NCI-H2227 (cell line): Measurements from ENCODE around the gene MEGF9.
"Not testable (repeated sequence)": the region's sequence is repeated elsewhere in the genome, so short reads cannot be mapped to it uniquely, and the experiment has no call there.

Source experiments
- DNase-seq: peaks from one replicate; lab custom pipeline; 2025; ENCODE audit not compliant: unreplicated experiment; lab: John Stamatoyannopoulos, UW

Gene MEGF9

DNA sequence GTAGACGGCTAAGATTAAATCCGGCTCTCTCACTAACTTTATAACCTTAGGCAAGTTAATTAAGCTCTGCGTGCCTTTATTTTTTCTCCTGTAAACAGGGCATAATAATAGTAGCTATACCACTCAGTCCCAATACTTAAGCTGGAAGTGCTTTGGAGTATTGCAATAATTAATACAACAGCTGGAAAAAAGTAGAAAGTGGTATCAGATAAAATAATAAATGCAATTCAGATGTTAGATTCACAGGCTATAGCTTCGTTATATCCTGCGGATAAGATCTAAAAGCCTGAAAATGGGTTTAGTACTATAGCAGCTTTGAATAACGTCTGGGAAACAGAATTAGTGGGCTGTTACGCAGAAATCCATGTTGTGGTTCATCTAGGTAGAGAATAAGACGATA is 51.8 kb downstream of the MEGF9 start:
- no peak for DNase-seq

DNA sequence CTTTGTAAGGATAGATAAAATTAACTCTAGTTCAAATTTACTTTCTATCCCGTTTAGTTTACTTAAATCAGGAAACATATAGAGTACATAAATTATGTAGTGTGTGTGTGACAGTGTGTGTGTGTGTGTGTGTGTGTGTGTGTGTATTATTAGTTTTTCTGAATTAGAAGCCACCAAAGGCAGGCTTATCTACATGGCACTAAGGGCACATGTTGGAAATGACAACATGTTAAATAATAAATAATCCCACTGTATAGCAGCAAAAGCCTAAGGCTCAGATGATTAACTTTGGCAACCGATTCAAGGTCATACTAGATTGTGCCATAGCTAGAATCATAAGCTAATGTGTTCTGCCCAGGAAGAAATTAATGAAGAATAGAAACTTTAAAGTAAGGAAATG is 54.6 kb downstream of the MEGF9 start:
- DNase-seq = no peak

DNA sequence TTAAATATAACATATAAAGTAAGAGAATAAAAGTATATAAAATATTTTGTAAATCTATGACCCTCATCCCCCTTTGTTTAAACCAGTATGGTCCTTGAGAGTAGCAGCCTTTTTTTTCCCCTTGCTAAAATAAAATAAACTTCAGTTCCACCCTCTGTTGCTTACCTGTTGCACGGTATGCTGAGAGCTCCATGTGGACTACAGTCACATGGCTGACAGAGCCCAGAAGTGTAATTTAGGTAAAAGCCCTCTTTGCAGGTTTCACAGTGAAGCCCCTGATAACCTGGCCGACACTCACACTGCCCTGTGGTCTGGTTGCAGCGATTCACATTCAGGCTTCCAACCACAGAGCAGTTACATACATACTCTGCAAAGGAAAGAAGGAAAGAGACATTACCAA is 55.1 kb downstream of the MEGF9 start:
- no peak for DNase-seq

DNA sequence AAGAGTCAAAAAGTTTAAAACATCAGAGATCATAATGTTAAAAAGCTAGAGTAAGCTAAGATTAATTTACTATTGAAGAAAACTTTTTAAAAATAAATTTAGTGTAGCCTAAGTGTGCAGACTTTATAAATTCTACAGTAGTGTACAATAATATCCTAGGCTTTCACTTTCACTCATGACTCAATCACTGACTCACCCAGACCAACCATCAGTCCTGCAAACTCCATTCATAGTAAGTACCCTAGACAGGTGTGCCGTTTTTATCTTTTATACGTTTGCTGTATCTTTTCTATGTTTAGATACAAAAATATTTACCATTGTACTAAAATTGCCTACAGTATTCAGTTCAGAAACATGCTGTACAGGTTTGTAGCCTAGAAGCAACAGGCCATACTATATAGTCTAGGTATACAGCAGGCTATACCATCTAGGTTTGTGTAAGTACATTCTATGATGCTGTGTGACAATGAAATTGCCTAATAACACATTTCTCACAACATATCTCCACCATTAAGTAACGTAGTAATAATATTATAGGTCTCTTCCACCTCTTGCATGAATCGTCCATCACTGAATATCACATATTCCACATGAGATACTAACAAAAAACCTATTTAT is 59.2 kb downstream of the MEGF9 start:
- DNase-seq = no peak

DNA sequence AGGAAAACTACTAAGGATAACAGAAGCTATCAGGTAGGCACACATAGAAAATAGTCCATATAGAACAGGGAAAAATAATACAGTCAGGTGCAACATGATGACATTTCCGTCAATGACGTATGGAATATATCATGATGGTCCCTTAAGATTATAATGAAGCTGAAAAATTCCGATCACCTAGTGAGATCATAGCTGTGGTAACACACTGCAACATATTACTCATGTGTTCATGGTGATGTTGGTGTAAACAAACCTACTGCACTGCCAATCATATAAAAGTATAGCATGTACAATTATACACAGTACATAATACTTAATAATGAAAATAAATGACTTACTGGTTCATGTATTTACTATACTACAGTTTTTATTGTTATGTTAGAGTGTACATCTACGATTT is 60.0 kb downstream of the MEGF9 start:
- no peak for DNase-seq

DNA sequence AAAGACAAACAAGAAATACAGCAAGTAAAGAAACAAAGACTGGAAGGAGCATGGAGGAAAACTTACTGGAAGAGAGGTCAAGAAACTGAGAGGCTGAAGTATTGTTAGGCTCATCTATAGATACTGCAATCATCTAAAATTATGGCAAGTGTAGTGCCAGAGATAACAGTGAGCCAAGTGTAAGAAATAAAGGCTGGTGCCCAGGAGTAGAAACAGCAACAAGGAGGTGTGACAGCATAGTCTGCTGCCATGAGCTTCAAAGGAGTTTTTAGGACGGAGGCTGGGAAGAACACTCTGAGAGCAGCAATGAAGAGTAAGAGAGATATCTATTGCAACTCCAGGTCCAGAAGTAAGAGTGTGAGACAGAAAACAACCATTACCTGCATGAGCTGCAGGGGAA is 60.5 kb downstream of the MEGF9 start:
- DNase-seq = no peak

DNA sequence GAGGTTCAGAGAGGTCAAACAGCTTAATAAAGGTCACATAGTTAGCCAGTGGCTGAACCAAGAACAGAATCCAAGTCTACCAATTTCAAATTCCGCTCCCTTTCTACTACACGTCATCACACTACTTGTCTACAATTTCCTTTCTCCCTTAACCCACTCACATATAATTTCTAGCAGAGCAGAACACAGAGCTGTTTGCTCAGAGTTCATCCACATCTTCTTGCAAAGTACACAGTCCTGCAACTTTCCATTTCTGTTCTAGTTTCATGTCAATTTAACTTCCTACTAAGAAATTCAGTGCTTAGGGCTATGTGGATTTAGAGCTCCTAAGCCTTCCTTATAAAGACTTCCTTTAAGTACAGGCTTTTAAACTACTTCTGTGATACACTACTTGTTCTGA is 61.3 kb downstream of the MEGF9 start:
- DNase-seq = no peak

DNA sequence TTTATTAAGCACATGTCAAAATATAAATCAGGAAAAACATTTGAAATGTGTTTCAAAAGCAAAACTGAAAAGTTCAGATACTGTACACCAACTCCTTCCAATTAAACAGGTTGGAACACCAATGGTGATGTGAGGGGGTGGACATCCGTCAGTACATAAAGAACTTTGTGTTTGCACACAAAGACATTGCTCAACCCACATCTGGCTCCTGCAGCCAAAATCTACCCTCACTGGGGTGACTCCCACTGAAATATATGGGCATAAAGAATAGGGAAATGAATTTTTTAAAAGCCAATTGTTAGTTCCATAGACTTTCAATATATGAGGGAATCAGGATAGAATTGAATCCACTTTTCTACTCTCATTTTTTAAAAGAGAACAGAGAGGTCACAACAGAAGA is 63.9 kb downstream of the MEGF9 start:
- no peak for DNase-seq

DNA sequence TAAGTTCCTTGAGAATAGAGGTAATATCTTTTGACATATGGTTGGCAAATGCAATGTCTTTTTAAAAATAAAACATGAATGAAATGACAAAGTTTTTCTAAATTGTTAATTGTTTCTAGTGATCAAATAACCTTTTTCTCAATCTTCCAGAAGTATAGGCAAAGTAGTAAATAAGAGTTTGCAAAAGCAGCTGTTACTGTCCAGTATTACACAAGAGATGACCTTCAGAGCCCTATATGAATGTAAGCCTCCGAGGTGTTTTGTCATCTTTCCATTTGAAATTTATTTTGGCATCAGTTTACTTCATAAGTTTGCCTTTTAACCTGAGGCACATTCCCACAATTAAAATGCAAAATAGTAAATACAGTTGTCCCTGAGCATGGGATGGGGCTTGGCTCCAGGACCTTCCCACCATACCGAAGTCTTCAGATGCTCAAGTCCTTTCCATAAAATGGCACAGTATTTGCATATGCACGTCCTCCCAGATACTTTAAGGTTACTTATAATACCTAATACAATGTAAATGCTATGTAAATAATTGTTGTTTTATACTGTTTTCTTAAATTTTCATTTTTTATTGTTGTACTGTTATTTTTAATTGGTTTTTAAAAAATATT is 65.6 kb downstream of the MEGF9 start:
- DNase-seq = no peak

DNA sequence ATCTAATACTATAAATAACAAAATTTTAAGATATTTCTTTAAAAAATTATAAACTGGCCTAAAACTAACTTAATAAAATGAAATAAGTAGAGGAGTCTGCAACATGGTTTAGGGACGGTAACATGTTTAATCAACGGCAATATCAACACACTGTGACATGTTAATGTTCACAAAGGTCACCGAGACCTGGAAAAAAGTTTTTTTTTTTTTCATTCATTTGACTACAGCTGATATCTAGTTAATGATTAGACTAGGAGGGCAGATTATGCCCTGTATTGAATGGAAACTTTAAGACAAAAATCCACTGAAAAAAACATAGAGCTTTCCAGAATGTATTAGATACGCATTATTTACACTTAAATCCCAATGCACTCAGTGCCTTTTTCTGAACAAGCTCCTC is 67.3 kb downstream of the MEGF9 start:
- DNase-seq = no peak

DNA sequence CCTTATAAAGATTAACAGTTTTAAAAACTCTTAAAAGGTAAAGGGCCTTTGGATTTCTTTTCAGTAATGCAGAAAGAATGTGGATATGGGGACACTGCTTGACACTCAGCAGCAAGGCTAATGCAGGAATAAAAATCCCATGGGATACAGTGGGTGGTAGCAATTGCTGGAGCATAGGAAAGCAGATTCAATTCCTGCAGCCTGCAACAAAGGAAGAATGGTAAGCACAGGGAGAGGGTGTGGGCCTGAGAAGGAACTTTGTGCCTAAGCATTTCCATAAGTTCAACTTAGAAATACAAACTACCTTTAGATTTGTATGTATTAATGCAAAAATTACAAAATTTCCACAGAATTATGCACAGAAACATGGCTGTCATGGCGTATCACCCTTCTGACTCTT is 68.5 kb downstream of the MEGF9 start:
- DNase-seq = no peak

DNA sequence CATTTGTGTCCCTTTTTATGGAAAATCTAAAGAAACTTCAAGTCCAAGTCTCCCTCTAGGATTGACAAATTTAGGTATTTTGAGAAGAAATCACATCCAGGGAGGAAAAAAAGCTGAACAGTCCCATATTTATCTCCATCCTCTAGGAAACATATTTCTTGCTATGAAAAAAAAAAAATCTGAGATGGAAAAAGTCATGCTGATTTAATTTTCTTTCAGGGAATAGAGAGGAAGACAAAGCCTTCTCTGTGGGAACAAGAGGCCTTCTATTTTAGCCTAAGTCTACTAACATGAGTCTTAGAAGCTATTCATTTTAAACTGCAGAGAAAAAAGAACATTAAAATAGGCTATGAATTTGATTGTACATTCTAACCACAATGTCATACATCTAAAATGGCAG is 71.2 kb downstream of the MEGF9 start:
- DNase-seq = no peak

DNA sequence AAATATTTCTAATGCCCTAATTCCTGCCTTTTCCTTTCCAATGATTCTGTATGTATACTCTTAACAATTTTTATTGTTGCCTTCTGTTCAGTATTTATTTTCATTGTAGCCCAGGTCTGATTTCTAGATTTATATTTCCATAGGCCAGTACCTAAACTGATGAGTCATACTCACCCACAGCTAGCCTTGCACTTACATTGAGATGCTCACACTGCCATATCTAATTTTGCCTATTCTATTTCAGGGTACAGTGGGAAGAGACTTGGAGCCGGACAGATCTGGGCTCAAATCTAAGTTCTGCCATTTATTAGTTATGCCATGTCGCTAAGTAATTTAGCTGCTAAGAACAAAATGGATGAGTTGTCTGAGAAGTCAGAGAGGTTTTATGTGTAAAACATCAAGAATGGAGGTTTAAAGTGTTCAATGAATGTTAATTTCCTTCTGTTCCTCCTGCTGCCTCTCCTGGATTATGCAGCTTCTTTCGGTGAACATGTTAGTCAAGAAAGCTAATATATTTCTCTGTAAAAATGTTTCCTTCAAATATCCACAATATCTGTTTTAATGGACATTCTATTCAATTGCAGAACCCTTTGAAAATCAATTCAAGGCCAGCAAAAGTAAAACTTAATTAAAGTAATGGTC is 72.0 kb downstream of the MEGF9 start:
- DNase-seq = no peak

DNA sequence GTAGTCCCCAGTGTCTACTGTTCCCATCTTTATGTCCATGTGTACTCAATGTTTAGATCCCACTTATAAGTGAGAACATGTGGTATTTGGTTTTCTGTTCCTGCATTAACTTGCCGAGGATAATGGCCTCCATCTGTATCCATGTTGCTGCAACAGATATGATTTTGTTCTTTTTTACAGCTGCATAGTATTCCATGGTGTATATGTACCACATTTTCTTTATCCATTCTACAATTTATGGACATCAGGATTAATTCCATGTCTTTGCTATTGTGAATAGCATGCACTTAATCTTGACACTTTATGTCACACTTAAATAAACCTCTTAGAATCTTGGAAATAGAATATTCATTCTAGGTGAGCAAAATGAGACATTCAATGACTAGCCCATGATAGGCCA is 73.4 kb downstream of the MEGF9 start:
- DNase-seq = not testable (repeated sequence)

DNA sequence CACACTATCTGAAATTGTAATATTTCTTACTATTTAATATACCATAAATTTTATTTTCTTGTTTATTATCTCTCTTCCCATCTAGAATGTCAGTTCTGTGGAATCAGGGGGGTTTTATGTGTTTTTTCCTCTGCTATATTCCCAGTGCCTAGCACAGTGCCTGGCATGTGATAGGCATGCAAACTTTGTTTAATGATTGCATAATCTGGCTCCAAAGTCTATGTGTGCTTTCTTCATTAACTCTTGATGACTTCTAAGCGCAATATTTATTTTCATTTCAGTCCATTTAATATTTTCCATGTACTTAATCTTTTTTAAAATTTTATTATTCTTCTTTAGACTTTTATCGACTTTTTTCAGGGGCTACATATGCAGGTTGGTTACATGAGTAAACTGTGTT is 73.9 kb downstream of the MEGF9 start:
- DNase-seq = no peak

DNA sequence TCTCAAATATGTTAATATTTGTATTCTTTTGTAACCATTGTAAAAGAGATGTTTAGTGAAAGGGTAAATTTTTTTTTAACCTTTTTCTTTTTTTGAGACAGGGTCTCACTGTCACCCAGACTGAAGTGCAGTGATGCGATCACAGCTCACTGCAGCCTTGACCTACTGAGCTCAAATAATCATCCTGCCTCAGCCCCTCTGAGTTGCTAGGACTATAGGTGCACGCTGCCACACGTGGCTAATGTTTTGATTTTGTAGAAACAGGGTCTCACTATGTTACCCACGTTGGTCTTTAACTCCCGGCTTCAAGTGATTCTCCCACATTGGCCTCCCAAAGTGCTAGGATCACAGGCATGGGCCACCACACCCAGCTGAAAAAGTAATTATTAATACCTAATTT is 76.4 kb downstream of the MEGF9 start:
- no peak for DNase-seq

DNA sequence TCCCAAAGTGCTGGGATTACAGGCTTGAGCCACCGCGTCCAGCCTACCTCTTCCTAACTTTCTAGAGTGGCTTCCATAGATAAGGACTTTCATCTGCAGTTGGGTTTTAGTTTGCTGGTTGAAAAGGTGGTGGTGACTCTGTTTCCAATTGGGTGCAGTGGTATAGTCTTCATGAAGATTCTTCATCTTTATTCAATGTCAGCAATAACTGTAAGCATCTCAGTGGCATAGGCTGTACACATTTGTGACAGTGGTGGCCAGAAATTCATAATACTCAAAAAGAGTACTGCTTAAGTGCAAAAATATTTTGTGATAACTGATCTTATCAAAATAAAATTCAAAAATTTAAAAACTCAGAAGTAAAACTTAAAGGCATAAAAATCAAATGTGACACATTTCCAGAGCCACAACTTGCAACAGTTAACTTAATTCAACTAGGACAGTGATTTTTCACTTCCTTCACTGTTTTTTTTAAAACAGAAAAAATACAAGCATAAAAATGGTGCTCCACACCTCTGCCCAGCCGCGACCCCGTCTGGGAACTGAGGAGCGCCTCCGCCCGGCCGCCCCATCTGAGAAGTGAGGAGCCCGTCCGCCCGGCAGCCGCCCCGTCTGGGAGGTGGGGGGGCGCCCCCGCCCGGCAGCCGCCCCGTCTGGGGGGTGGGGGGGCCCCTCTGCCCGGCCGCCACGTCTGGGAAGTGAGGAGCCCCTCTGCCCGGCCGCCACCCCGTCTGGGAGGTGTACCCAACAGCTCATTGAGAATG is 77.9 kb downstream of the MEGF9 start:
- DNase-seq = no peak

DNA sequence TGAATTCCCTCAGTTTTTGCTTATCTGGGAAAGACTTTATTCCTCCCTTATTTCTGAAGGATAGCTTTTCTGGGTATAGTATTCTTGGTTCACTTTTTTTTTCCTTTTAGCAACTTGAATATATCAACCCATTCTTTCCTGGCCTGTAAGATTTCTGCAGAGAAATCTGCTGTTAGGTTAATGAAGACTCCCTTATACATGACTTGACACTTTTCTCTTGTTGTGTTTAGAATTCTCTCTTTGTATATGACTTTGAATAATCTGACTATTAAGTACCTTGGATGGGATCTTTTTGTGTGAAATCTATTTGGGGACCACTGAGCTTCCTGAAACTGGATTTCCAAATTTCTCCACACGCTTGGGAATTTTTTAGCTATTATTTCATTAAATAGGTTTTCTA is 79.3 kb downstream of the MEGF9 start:
- no peak for DNase-seq

DNA sequence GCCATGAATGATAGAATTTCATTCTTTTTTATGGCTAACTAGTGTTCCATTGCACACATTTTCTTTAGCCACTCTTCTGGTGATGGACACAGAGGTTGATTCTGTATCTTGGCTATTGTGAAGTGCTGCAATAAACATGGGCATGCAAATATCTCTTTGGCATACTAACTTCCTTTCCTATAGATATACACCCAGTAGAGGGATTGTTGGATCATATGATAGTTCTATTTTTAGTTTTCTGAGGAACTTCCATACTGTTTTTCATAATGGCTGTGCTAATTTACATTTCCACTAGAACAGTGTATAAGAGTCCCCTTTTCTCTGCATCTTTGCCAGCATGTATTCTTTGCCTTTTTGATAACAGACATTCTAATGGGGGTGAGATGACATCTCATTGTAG is 83.9 kb downstream of the MEGF9 start:
- no peak for DNase-seq

DNA sequence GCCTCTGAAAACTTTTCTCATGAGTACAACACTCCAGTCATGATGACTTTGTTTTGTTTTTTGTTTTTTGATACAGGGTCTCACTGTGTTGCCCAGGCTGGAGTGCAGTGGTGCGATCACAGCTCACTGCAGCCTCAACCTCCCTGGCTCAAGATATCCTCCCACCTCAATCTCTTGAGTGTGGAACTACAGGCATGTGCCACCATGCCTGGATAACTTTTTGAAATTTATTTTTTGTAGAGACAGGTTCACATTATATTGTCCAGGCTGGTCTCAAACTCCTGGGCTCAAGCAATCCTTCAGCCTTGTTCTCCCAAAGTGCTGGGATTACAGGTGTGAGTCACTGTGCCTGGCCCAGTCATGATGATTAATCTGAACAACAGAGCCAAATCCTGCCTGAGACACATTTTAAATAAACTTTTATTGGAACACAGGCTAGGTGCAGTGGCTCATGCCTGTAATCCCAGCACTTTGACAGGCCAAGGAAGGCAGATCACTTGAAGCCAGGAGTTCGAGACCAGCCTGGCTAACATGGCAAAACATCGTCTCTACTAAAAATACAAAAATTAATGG is 85.3 kb downstream of the MEGF9 start:
- DNase-seq = not testable (repeated sequence)

DNA sequence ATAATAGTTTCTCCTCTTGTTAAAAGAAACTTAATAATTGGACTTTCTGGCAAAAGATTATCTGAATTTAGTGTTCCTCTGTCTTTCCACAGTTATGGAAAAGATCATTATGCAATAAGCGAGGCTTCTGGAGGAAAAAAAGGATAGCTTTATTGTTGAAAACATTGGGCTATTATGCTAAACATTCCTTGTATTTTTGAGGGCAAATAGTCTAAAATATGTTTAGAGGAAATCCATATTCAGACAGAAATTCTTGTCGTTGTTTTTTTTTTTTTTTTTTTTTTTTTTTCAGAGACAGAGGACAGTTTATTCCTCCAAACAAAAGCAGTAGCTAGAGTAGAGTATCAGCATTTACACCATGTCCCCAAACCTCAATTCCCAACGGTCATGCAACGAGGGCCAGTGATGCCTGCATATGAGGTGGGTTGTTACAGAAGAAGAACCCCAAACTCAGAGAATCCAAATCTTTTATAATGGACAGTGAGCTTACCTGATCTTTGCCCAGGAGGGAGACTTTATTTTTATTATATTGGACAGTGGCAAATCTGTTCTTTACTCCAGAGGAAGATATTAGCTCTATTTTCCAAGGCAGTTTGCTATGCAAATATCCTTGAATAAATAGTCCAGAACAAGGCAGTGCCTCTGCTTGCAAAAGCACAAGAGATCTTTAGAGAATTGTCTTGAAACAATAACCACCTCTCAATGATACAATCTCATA is 85.9 kb downstream of the MEGF9 start:
- DNase-seq = no peak
